ENCODE measurements around the gene MAPT. TPM values are rescaled to one million over a fixed set of nuclear protein-coding genes. Genes with fewer than 3 reads are reported as not detected.

Gene MAPT
- total and polyA plus RNA-seq, 2 of the 4 experiments (the other 2 are of a cell fraction), result 0.18 to 0.19 TPM

- Histone ChIP-seq H3K9me1 (ENCODE audit: insufficient read depth, low read length) (no peaks in the 10 kb centered on the region), H4K8ac (ENCODE audit: low read depth in 2 of 2, low read length in 2 of 2) (no peak overlapping the region), H2AK5ac (ENCODE audit: low read depth, low read length) (no peak overlapping the region), H3K27me3 (ENCODE audit: control insufficient read depth, insufficient read depth, low read length) (peaks cover 62% of the 10 kb centered on the region), H3K4me1 (ENCODE audit: control insufficient read depth, insufficient read depth, low read length) (peaks cover 2% of the 10 kb centered on the region; the same call in 1 of the 2 replicates), H2BK120ac (ENCODE audit: low read depth, low read length) (no peak overlapping the region), H4K5ac (ENCODE audit: low read depth, low read length) (no peak overlapping the region), H2BK15ac (ENCODE audit: low read depth, low read length) (no peak overlapping the region), H3K4ac (ENCODE audit: low read depth, low read length) (no peak overlapping the region), H3K4me2 (ENCODE audit: low read depth, low read length) (no peak overlapping the region), H3K36me3 (ENCODE audit: control insufficient read depth, insufficient read depth, low read length) (no peaks in the 10 kb centered on the region), H2BK20ac (ENCODE audit: low read depth, low read length) (no peak overlapping the region), H2AK9ac (replicated peaks; ENCODE audit: low read depth, low read length, poor library complexity) (no peak overlapping the region), H3K79me1 (ENCODE audit: low read depth in 1 of 2, low read length in 2 of 2) (no peaks in the 10 kb centered on the region), H2BK5ac (ENCODE audit: low read depth, low read length, poor library complexity, severe bottlenecking) (no peak overlapping the region), H3K4me3 (ENCODE audit: insufficient read depth, low read depth, low read length) (no peak overlapping the region), H3K27ac (ENCODE audit: insufficient read depth, low read length) (no peak overlapping the region), H3K9ac (ENCODE audit: low read depth, low read length) (no peak overlapping the region), H3K23ac (ENCODE audit: low read depth, low read length) (no peak overlapping the region), H3K18ac (ENCODE audit: low read depth, low read length) (no peak overlapping the region), H3K56ac (ENCODE audit: extremely low read depth, insufficient read depth, low read length) (no peak overlapping the region), H3K14ac (replicated peaks; ENCODE audit: low read depth, low read length) (no peak overlapping the region), H4K91ac (ENCODE audit: insufficient read depth, low read depth, low read length) (no peak overlapping the region), H4K20me1 (ENCODE audit: insufficient read depth, low read length) (no peaks in the 10 kb centered on the region), H2AFZ (replicated peaks; ENCODE audit: low read length, poor library complexity) (no peak overlapping the region), H3K9me3 (ENCODE audit: control insufficient read depth, insufficient read depth, low read length) (no peaks in the 10 kb centered on the region)
- ChIA-PET POLR2A (ENCODE audit: unreplicated experiment) (no interaction called here), CTCF (no interaction called here)
- intact Hi-C loops (cut with micrococcal nuclease), result no loop called here
- TF ChIP-seq FOS (IDR thresholded peaks at IDR 0.05; ENCODE audit: low read depth, low read length), result no peak
- no peak for TF ChIP-seq NFE2L2 (IDR thresholded peaks at IDR 0.05; ENCODE audit: low read depth, low read length)
- no peak for TF ChIP-seq CHD1 (IDR thresholded peaks at IDR 0.05; ENCODE audit: low read depth, low read length)
- TF ChIP-seq MXI1 (IDR thresholded peaks at IDR 0.05; ENCODE audit: borderline replicate concordance, low read depth, low read length), result no peak
- no peak for TF ChIP-seq CTCF (conservative IDR thresholded peaks at IDR 0.05; ENCODE audit: low read depth, low read length)
- TF ChIP-seq ELK1 (IDR thresholded peaks at IDR 0.05; ENCODE audit: borderline replicate concordance, low read depth, low read length), result no peak
- TF ChIP-seq SMC3 (IDR thresholded peaks at IDR 0.05; ENCODE audit: low read depth, low read length), result no peak
- no peak for TF ChIP-seq MAFK (IDR thresholded peaks at IDR 0.05; ENCODE audit: low read depth, low read length)
- TF ChIP-seq RFX5 (IDR thresholded peaks at IDR 0.05; ENCODE audit: low read depth, low read length), result no peak
- no peak for TF ChIP-seq USF2 (IDR thresholded peaks at IDR 0.05; ENCODE audit: low read depth, low read length)
- DNase-seq, result no peak
- ATAC-seq (ENCODE audit: low read depth), result no peak
- in situ Hi-C loops (cut with MboI; ENCODE audit: low sequenced_read_pairs), result no loop called here
- WGBS, 2 experiments (ENCODE audit: extremely low coverage in 2 of 2, insufficient read length in 1 of 2), result 0% methylated on average over 1 of the region's 2 CpGs; no CpG with 5 or more reads in 1 of the 2 experiments
- dilution Hi-C loops (cut with HindIII; ENCODE audit: low sequenced_read_pairs, unreplicated experiment), result no loop called here
- BruUV-seq (replicated peaks), result no TSS peak
Measured at GRCh38 chr17:45900136-45900535, 5.8 kb downstream of the MAPT start.

Measured in IMR-90 (cell line).